SK-N-SH (cell line): ENCODE results near the gene CSTPP1. TPM values are rescaled to one million over a fixed set of nuclear protein-coding genes. Genes with fewer than 3 reads are reported as not detected.

ENCODE experiments used
- CTCF ChIA-PET: fragments of 300-600, 350-600 bp; formaldehyde crosslinking; extraction: SDS; loops from one replicate; lab custom pipeline; 2021; lab: Yijun Ruan, JAX
- POLR2A ChIA-PET: fragments of 350-600 bp; sonication (Branson Sonifier 250); formaldehyde crosslinking; extraction: SDS; loops from one replicate; lab custom pipeline; 2020; ENCODE audit warnings: antibody characterized with exemption, inconsistent platforms; lab: Yijun Ruan, JAX
- DNase-seq: peaks from one replicate; pipeline ENCODE4 v3.0.0; 2012
- H2AFZ ChIP-seq: fragments of 200-600 bp; sonication (generic); 2 replicates; pipeline ENCODE4 v1.8.1; 2016; ENCODE audit warnings: antibody characterized with exemption, mild to moderate bottlenecking, low read depth
- H3F3A ChIP-seq: fragments of 200-600 bp; sonication (generic); replicated peaks from 2 replicates; pipeline ENCODE3; 2016; ENCODE audit warnings: antibody characterized with exemption, mild to moderate bottlenecking; ENCODE audit not compliant: insufficient read depth
- H3K27ac ChIP-seq, 2 experiments: fragments of 200-500 bp in 1 of 2; fragments of 200-600 bp in 1 of 2; sonication (Bioruptor generic) in 1 of 2; sonication (generic), shearing (Covaris generic) in 1 of 2; 2 replicates each; pipeline versions ENCODE4 v1.5.1 to v1.6.1; 2014 to 2016; ENCODE audit warnings: low read depth in 2 of 2, inconsistent platforms in 1 of 2, low read length in 1 of 2, mild to moderate bottlenecking in 1 of 2, mixed read lengths in 1 of 2
- H3K27me3 ChIP-seq: fragments of 200-600 bp; sonication (generic), shearing (Covaris generic); 2 replicates; pipeline ENCODE4 v1.6.1; 2016; ENCODE audit warnings: mixed run types; ENCODE audit not compliant: insufficient read depth
- H3K36me3 ChIP-seq, 2 experiments: fragments of 200-500 bp in 1 of 2; fragments of 200-600 bp in 1 of 2; sonication (Bioruptor generic) in 1 of 2; sonication (generic) in 1 of 2; replicated peaks in 1 of 2; 2 replicates each; pipeline versions ENCODE3 to v1.5.1; 2014 to 2016; ENCODE audit warnings: low read length in 1 of 2, mild to moderate bottlenecking in 1 of 2; ENCODE audit not compliant: insufficient read depth in 2 of 2, control insufficient read depth in 1 of 2
- H3K4me1 ChIP-seq, 2 experiments: fragments of 200-500 bp in 1 of 2; fragments of 200-600 bp in 1 of 2; sonication (Bioruptor generic) in 1 of 2; sonication (generic), shearing (Covaris generic) in 1 of 2; 2 replicates each; pipeline versions ENCODE4 v1.5.1 to v1.6.1; 2014 to 2016; ENCODE audit warnings: low read depth in 1 of 2, low read length in 1 of 2, mixed run types in 1 of 2; ENCODE audit not compliant: insufficient read depth in 2 of 2, control insufficient read depth in 1 of 2
- H3K4me2 ChIP-seq: fragments of 200-600 bp; sonication (generic), shearing (Covaris generic); 2 replicates; pipeline ENCODE4 v1.6.1; 2017; ENCODE audit warnings: mixed run types
- H3K4me3 ChIP-seq, 2 experiments: fragments of 200-500 bp in 1 of 2; fragments of 200-600 bp in 1 of 2; sonication (Bioruptor generic) in 1 of 2; sonication (generic), shearing (Covaris generic) in 1 of 2; 2 replicates each; pipeline versions ENCODE4 v1.5.1 to v1.8.1; 2014 to 2016; ENCODE audit warnings: low read depth in 2 of 2, inconsistent platforms in 1 of 2, low read length in 1 of 2, mild to moderate bottlenecking in 1 of 2, mixed read lengths in 1 of 2, moderate library complexity in 1 of 2
- H3K79me2 ChIP-seq: fragments of 200-600 bp; sonication (generic); 2 replicates; pipeline ENCODE4 v1.8.1; 2017; ENCODE audit warnings: mild to moderate bottlenecking; ENCODE audit not compliant: insufficient read depth
- H3K9ac ChIP-seq: fragments of 200-600 bp; sonication (generic); 2 replicates; pipeline ENCODE4 v1.6.1; 2017; ENCODE audit warnings: mixed run types
- H3K9me2 ChIP-seq: fragments of 200-600 bp; sonication (generic); 2 replicates; pipeline ENCODE4 v1.6.1; 2017; ENCODE audit warnings: mixed run types
- H3K9me3 ChIP-seq: fragments of 200-600 bp; sonication (generic); 2 replicates; pipeline ENCODE4 v1.6.1; 2017; ENCODE audit warnings: mixed run types, mild to moderate bottlenecking, moderate library complexity
- H4K20me1 ChIP-seq: fragments of 200-600 bp; sonication (generic); 2 replicates; pipeline ENCODE4 v1.6.1; 2017; ENCODE audit warnings: mild to moderate bottlenecking, mixed run types; ENCODE audit not compliant: insufficient read depth
- CTCF ChIP-seq: fragments of 200-600 bp; sonication (generic); IDR thresholded peaks from 2 replicates; pipeline ENCODE4 v1.6.1; 2017; ENCODE audit warnings: antibody characterized with exemption, mild to moderate bottlenecking, moderate library complexity
- EP300 ChIP-seq, 2 experiments: IDR thresholded peaks; 2 replicates each; pipeline versions ENCODE4 v1.4.0 to v1.6.1; 2012; ENCODE audit warnings: borderline replicate concordance in 1 of 2, low read depth in 1 of 2, low read length in 1 of 2
- FOSL2 ChIP-seq: IDR thresholded peaks from 2 replicates; pipeline ENCODE4 v1.4.0; 2012; ENCODE audit warnings: low read depth, mild to moderate bottlenecking, moderate library complexity, borderline replicate concordance
- GABPA ChIP-seq: IDR thresholded peaks from 2 replicates; pipeline ENCODE4 v1.4.0; 2012; ENCODE audit warnings: low read depth, mild to moderate bottlenecking
- GATA2 ChIP-seq: sonication (generic); formaldehyde crosslinking; IDR thresholded peaks from 2 replicates; pipeline ENCODE4 v1.5.0; 2020; ENCODE audit warnings: mild to moderate bottlenecking, missing genetic modification reagents
- IRF3 ChIP-seq: fragments of 150-350 bp; IDR thresholded peaks from 2 replicates; pipeline ENCODE4 v1.6.1; 2016; ENCODE audit warnings: mild to moderate bottlenecking, low read depth, low read length
- JUND ChIP-seq: IDR thresholded peaks from 2 replicates; pipeline ENCODE4 v1.4.0; 2012
- MAX ChIP-seq: IDR thresholded peaks from 2 replicates; pipeline ENCODE4 v1.4.0; 2012; ENCODE audit warnings: low read depth
- MXI1 ChIP-seq: IDR thresholded peaks from 2 replicates; pipeline ENCODE4 v1.6.1; 2012; ENCODE audit warnings: mild to moderate bottlenecking, low read depth, low read length, improper control_type of control experiment
- NFIC ChIP-seq: IDR thresholded peaks from 2 replicates; pipeline ENCODE4 v1.4.0; 2012; ENCODE audit warnings: borderline replicate concordance
- NRF1 ChIP-seq: IDR thresholded peaks from 2 replicates; pipeline ENCODE4 v1.6.1; 2012; ENCODE audit warnings: low read depth, mild to moderate bottlenecking, low read length
- PBX3 ChIP-seq: IDR thresholded peaks from 2 replicates; pipeline ENCODE4; 2012
- RCOR1 ChIP-seq: fragments of 150-350 bp; IDR thresholded peaks from 2 replicates; pipeline ENCODE4 v1.6.1; 2017; ENCODE audit warnings: antibody characterized with exemption, low read length
- RXRA ChIP-seq: IDR thresholded peaks from 2 replicates; pipeline ENCODE4 v1.4.0; 2012; ENCODE audit warnings: low read depth, mild to moderate bottlenecking, borderline replicate concordance
- SIN3A ChIP-seq: IDR thresholded peaks from 2 replicates; pipeline ENCODE4 v1.6.1; 2012; ENCODE audit warnings: low read depth, mild to moderate bottlenecking, low read length, moderate library complexity, borderline replicate concordance
- SMC3 ChIP-seq: IDR thresholded peaks from 2 replicates; pipeline ENCODE4 v1.6.1; 2012; ENCODE audit warnings: low read depth, low read length, improper control_type of control experiment
- TCF12 ChIP-seq: IDR thresholded peaks from 2 replicates; pipeline ENCODE4 v1.4.0; 2012
- USF2 ChIP-seq: fragments of 150-350 bp; IDR thresholded peaks from 2 replicates; pipeline ENCODE4 v1.6.1; 2017; ENCODE audit warnings: antibody characterized with exemption, low read length, low read depth, borderline replicate concordance
- ZBTB33 ChIP-seq: IDR thresholded peaks from 2 replicates; pipeline ENCODE4 v1.4.0; 2012; ENCODE audit warnings: low read depth, borderline replicate concordance
- WGBS: methylation state at CpG from one replicate; pipeline ENCODE4 v1.1.6; 2017; ENCODE audit warnings: low lambda C conversion rate; 5-methylcytosine and 5-hydroxymethylcytosine counted together
- polyA plus RNA-seq, 3 experiments: library from polyadenylated mRNA; depleted of rRNA; stranded (reverse); fragments of >200 nt; gene quantifications; 2 replicates each; pipeline ENCODE4 v1.2.3, GENCODE V29; 2012

The CSTPP1 gene
- polyA plus RNA-seq, 1 of the 3 experiments (the other 2 are of a cell fraction), result 85.7 TPM

GRCh38 chr11:47202576-47202975 lies 266.0 kb downstream of the CSTPP1 start:
- H3K36me3 ChIP-seq, result no peaks in the 10 kb centered on the region
- no peaks in the 10 kb centered on the region for H3K9me2 ChIP-seq
- ChIA-PET CTCF (interaction anchor here (1.0 to 1.8 kb wide), 3 partner anchors 9 to 56 kb away, joined by 3 to 10 read pairs (median 7); partner anchors contain the start of gene PACSIN3), POLR2A (no interaction called here)
- DNase-seq, result no peak
- no peak overlapping the region for H2AFZ ChIP-seq
- no peak overlapping the region for H3K4me3 ChIP-seq
- H3K27ac ChIP-seq, result no peak overlapping the region
- no peaks in the 10 kb centered on the region for H3F3A ChIP-seq
- H4K20me1 ChIP-seq, result no peaks in the 10 kb centered on the region
- H3K4me1 ChIP-seq, result peaks cover 0 to 4% of the 10 kb centered on the region in 2 experiments; a peak in 2 of 4 replicates
- TF ChIP-seq JUND (no peak), GATA2 (CRISPR knock-in tag) (no peak), IRF3 (no peak), GABPA (no peak), SMC3 (no peak), PBX3 (no peak), CTCF (no peak), NRF1 (no peak), EP300 (IDR thresholded peaks at IDR 0.05; ENCODE audit: borderline replicate concordance in 1 of 2, low read depth in 1 of 2, low read length in 1 of 2) (no peak)
- TF ChIP-seq, all 33 proteins: peak for 0
- WGBS, result 98% methylated on average over 5 of the region's 5 CpGs
- no peaks in the 10 kb centered on the region for H3K79me2 ChIP-seq
- H3K4me2 ChIP-seq, result no peak overlapping the region
- no peaks in the 10 kb centered on the region for H3K9me3 ChIP-seq
- no peaks in the 10 kb centered on the region for H3K27me3 ChIP-seq
- H3K9ac ChIP-seq, result no peak overlapping the region

- no peak for DNase-seq
- 60% methylated on average over 2 of the region's 2 CpGs for WGBS
- H3K9ac ChIP-seq, result peak overlapping the region; percentile 41; the same call in 1 of the 2 replicates
Observed at GRCh38 chr11:47204637-47204989, 268.1 kb downstream of the CSTPP1 start.

More at GRCh38 chr11:47204637-47204989, 268.1 kb downstream of the CSTPP1 start:
- CTCF ChIA-PET, result interaction anchor here (0.6 to 3.5 kb wide), 4 partner anchors 16 to 112 kb away, joined by 3 to 13 read pairs (median 4); partner anchors contain the start of gene ACP2
- H3K79me2 ChIP-seq, result no peaks in the 10 kb centered on the region
- peak overlapping the region; percentile 68 for H3K4me2 ChIP-seq
- H3K27me3 ChIP-seq, result no peaks in the 10 kb centered on the region
- H3K4me3 ChIP-seq, result no peak overlapping the region
- no peaks in the 10 kb centered on the region for H3F3A ChIP-seq
- H3K4me1 ChIP-seq, result peaks cover 0 to 4% of the 10 kb centered on the region in 2 experiments; a peak in 2 of 4 replicates
- H3K36me3 ChIP-seq, result no peaks in the 10 kb centered on the region
- no peaks in the 10 kb centered on the region for H3K9me3 ChIP-seq
- POLR2A ChIA-PET, result no interaction called here
- H3K9me2 ChIP-seq, result no peaks in the 10 kb centered on the region
- peak overlapping the region in 1 of 2 experiments; percentile 79; a peak in 2 of 4 replicates for H3K27ac ChIP-seq
- H2AFZ ChIP-seq, result peak overlapping the region; percentile 64; the same call in 1 of the 2 replicates
- TF ChIP-seq JUND, result peak; percentile 51; the same call in 1 of the 2 replicates
- TF ChIP-seq SIN3A, result no peak
- TF ChIP-seq NFIC, result peak; percentile 61; the same call in 1 of the 2 replicates
- TF ChIP-seq GABPA, result no peak
- TF ChIP-seq USF2, result no peak
- TF ChIP-seq MAX, result peak; percentile 53; the same call in 1 of the 2 replicates
- TF ChIP-seq TCF12, result peak; percentile 25
- TF ChIP-seq RXRA, result no peak
- no peak for TF ChIP-seq ZBTB33
- TF ChIP-seq FOSL2, result peak; percentile 75
- no peak for TF ChIP-seq RCOR1
- TF ChIP-seq MXI1, result no peak
- H4K20me1 ChIP-seq, result no peaks in the 10 kb centered on the region
